ENCODE measurements around the gene ATP2B2.

DNA sequence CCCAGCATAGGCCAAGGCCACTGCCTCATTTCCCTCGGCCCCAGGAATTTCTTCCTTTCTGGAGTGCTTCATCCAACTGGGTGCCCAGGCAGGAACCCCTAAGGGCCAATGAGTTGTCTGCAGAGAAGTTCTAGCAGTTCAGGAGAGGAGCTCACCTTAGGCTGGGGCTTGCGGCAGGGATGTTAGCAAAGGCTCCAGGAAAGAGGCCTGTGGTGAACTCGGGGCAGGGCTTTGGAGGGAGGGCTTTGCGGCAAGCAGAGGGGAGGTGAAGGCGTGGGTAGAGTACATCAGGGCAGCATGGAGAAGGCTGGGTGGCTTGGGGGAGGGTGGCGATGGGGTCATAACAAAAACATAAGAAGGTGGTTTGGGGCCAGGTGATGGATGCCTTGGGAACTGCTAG, 213.7 kb downstream of the ATP2B2 start:
- TF ChIP-seq, protein P1, sequence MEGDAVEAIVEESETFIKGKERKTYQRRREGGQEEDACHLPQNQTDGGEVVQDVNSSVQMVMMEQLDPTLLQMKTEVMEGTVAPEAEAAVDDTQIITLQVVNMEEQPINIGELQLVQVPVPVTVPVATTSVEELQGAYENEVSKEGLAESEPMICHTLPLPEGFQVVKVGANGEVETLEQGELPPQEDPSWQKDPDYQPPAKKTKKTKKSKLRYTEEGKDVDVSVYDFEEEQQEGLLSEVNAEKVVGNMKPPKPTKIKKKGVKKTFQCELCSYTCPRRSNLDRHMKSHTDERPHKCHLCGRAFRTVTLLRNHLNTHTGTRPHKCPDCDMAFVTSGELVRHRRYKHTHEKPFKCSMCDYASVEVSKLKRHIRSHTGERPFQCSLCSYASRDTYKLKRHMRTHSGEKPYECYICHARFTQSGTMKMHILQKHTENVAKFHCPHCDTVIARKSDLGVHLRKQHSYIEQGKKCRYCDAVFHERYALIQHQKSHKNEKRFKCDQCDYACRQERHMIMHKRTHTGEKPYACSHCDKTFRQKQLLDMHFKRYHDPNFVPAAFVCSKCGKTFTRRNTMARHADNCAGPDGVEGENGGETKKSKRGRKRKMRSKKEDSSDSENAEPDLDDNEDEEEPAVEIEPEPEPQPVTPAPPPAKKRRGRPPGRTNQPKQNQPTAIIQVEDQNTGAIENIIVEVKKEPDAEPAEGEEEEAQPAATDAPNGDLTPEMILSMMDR (conservative IDR thresholded peaks at IDR 0.05; ENCODE audit: low read length) = no peak
- TF ChIP-seq EZH2phosphoT487 (IDR thresholded peaks at IDR 0.05; ENCODE audit: borderline replicate concordance) = no peak

Data from Loucy (cell line).